Measurements from ENCODE around the gene EFCAB12. TPM values are rescaled to one million over a fixed set of nuclear protein-coding genes. Genes with fewer than 3 reads are reported as not detected.

The EFCAB12 gene
- total RNA-seq, 1 donor = 0.27 TPM

Small RNA genes lying within 50 kb of the gene (small RNA-seq; reads per million reads assigned to genes)
- gene SNORA7B = 0.20 reads per million

Other genes with a start within 250 kb of the EFCAB12 start
- 200 TPM for gene CNBP, start 244.7 kb downstream of the EFCAB12 start, total RNA-seq
- 135 TPM for gene COPG1, start 179.0 kb downstream of the EFCAB12 start, total RNA-seq
- 33.4 TPM for gene HMCES, start 149.8 kb downstream of the EFCAB12 start, total RNA-seq
- 32.9 TPM for gene MBD4, start 11.3 kb upstream of the EFCAB12 start, total RNA-seq
- gene IFT122, start 11.6 kb upstream of the EFCAB12 start, total RNA-seq = 42.3 TPM
- under 0.01 TPM for gene RHO, start 100.0 kb upstream of the EFCAB12 start, total RNA-seq
- gene H1-8, start 114.5 kb upstream of the EFCAB12 start, total RNA-seq = not detected
- 357 TPM for gene PLXND1, start 178.0 kb upstream of the EFCAB12 start, total RNA-seq

Measured in hematopoietic multipotent progenitor cell (in vitro differentiated cells).